GM12878 (cell line): ENCODE data around the gene EPS8.
"Not testable (repeated sequence)": the region's sequence is repeated elsewhere in the genome, so short reads cannot be mapped to it uniquely, and the experiment has no call there.

Experiments
- CBFB ChIP-seq: IDR thresholded peaks from 2 replicates; pipeline ENCODE4 v1.6.1; 2016; ENCODE audit warnings: antibody characterized with exemption, low read depth
- EP300 ChIP-seq, 2 experiments: fragments of 150-350 bp in 1 of 2; IDR thresholded peaks; 2 replicates each; pipeline ENCODE4 v1.6.1; 2011 to 2012; ENCODE audit warnings: low read depth in 2 of 2, low read length in 2 of 2, borderline replicate concordance in 1 of 2, improper control_type of control experiment in 1 of 2, inconsistent platforms in 1 of 2; ENCODE audit not compliant: control insufficient read depth in 1 of 2
- ESRRA ChIP-seq: IDR thresholded peaks from 2 replicates; pipeline ENCODE4 v1.6.1; 2012; ENCODE audit warnings: mild to moderate bottlenecking, low read length, improper control_type of control experiment
- TF ChIP-seq, protein P1 (sequence below), 3 experiments: IDR thresholded peaks in 2 of 3; conservative IDR thresholded peaks in 1 of 3; 2 replicates each; pipeline ENCODE4 v1.5.1; 2011; ENCODE audit warnings: low read depth in 3 of 3, low read length in 3 of 3, mild to moderate bottlenecking in 3 of 3, control low read depth in 2 of 3, moderate library complexity in 2 of 3, inconsistent platforms in 1 of 3, mixed read lengths in 1 of 3; ENCODE audit not compliant: control insufficient read depth in 2 of 3, insufficient read depth in 1 of 3; ENCODE audit errors: extremely low read depth in 1 of 3

DNA sequence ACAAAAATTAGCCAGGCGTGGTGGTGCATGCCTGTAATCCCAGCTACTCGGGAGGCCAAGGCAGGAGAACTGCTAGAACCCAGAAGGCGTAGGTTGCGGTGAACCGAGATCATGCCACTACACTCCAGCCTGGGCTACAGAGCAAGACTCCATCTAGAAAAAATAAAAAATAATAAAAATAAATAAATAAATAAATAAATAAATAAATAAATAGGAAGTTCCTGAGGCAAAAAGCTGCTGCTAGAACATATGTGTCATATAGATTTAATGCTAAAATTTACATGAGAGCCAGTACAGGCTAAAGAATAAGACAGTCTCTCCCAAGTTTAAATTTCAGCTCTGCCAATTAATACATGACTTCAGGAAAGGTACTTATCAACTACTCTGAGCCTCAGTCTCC, 48.8 kb downstream of the EPS8 start:
- not testable (repeated sequence) for TF ChIP-seq EP300 (IDR thresholded peaks at IDR 0.05; ENCODE audit: borderline replicate concordance in 1 of 2, control insufficient read depth in 1 of 2, low read depth in 2 of 2, low read length in 2 of 2); CBFB; ESRRA
- TF ChIP-seq, protein P1, sequence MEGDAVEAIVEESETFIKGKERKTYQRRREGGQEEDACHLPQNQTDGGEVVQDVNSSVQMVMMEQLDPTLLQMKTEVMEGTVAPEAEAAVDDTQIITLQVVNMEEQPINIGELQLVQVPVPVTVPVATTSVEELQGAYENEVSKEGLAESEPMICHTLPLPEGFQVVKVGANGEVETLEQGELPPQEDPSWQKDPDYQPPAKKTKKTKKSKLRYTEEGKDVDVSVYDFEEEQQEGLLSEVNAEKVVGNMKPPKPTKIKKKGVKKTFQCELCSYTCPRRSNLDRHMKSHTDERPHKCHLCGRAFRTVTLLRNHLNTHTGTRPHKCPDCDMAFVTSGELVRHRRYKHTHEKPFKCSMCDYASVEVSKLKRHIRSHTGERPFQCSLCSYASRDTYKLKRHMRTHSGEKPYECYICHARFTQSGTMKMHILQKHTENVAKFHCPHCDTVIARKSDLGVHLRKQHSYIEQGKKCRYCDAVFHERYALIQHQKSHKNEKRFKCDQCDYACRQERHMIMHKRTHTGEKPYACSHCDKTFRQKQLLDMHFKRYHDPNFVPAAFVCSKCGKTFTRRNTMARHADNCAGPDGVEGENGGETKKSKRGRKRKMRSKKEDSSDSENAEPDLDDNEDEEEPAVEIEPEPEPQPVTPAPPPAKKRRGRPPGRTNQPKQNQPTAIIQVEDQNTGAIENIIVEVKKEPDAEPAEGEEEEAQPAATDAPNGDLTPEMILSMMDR (IDR thresholded peaks at IDR 0.05 in 2 of 3, conservative IDR thresholded peaks at IDR 0.05 in 1 of 3; ENCODE audit: control insufficient read depth in 2 of 3, extremely low read depth in 1 of 3, insufficient read depth in 1 of 3, low read depth in 3 of 3, low read length in 3 of 3), result not testable (repeated sequence)
